IgD-negative memory B cell (primary cell): ENCODE measurements around the gene OTUD7B. TPM values are rescaled to one million over a fixed set of nuclear protein-coding genes. Genes with fewer than 3 reads are reported as not detected.

Experiments
- H3K27ac Mint-ChIP-seq, 3 donors: one replicate each; pipeline ENCODE4 v1.8.0; 2020 to 2022; ENCODE audit warnings: mild to moderate bottlenecking in 3 of 3, mixed read lengths in 3 of 3, moderate library complexity in 1 of 3
- H3K27me3 Mint-ChIP-seq: one replicate; pipeline ENCODE4 v1.8.0; 2021; ENCODE audit warnings: mixed read lengths
- H3K36me3 Mint-ChIP-seq: one replicate; pipeline ENCODE4 v1.8.0; 2020; ENCODE audit warnings: mild to moderate bottlenecking, mixed read lengths
- H3K4me1 Mint-ChIP-seq, 3 donors: one replicate each; pipeline ENCODE4 v1.8.0; 2020 to 2022; ENCODE audit warnings: mixed read lengths in 3 of 3, mild to moderate bottlenecking in 1 of 3
- H3K4me3 Mint-ChIP-seq, 4 donors: one replicate each; pipeline ENCODE4 v1.8.0; 2020 to 2022; ENCODE audit warnings: mild to moderate bottlenecking in 4 of 4, mixed read lengths in 4 of 4, moderate library complexity in 3 of 4
- H3K9me3 Mint-ChIP-seq, 3 donors: one replicate each; pipeline ENCODE4 v1.8.0; 2020 to 2021; ENCODE audit warnings: mixed read lengths in 3 of 3, mild to moderate bottlenecking in 1 of 3
- polyA plus RNA-seq: library from polyadenylated mRNA; unstranded; fragments of 300-500 nt; fragmentation: Illumina TruSeq; gene quantifications from one replicate; pipeline ENCODE4 v1.2.3, GENCODE V29; 2021

Gene OTUD7B
- polyA plus RNA-seq, 1 donor from 2014 or later = 0.53 TPM

GRCh38 chr1:149927563-149928400 lies 82.7 kb downstream of the OTUD7B start, which contains the start of gene SF3B4:
Gene SF3B4 (minus strand): TSS chr1:149927803. CDS start chr1:149927759, 44 bp downstream.
- H3K36me3 Mint-ChIP-seq = peaks cover 15% of the 10 kb centered on the region
- peak within 1 kb of the TSS; percentile 89 to 98 (median 96) for H3K4me3 Mint-ChIP-seq
- peaks cover 5% of the 10 kb centered on the region for H3K27me3 Mint-ChIP-seq
- H3K27ac Mint-ChIP-seq = peak within 1 kb of the TSS; percentile 83 to 96 (median 90)
- peaks cover 14 to 27% (median 21%) of the 10 kb centered on the region in 3 donors for H3K4me1 Mint-ChIP-seq
- H3K9me3 Mint-ChIP-seq = no peaks in the 10 kb centered on the region

GRCh38 chr1:149927056-149927562 lies 83.4 kb downstream of the OTUD7B start:
- H3K27me3 Mint-ChIP-seq = peaks cover 5% of the 10 kb centered on the region
- H3K27ac Mint-ChIP-seq = peak overlapping the region; percentile 83 to 96 (median 90)
- H3K4me1 Mint-ChIP-seq = peaks cover 14 to 27% (median 21%) of the 10 kb centered on the region in 3 donors
- peak overlapping the region; percentile 89 to 98 (median 96) for H3K4me3 Mint-ChIP-seq
- no peaks in the 10 kb centered on the region for H3K9me3 Mint-ChIP-seq
- H3K36me3 Mint-ChIP-seq = peaks cover 15% of the 10 kb centered on the region

GRCh38 chr1:149926296-149926695 lies 84.2 kb downstream of the OTUD7B start:
- H3K4me3 Mint-ChIP-seq = peak overlapping the region in 3 of 4 donors; percentile 89 to 97 (median 95)
- peaks cover 14 to 27% (median 21%) of the 10 kb centered on the region in 3 donors for H3K4me1 Mint-ChIP-seq
- peaks cover 21% of the 10 kb centered on the region for H3K36me3 Mint-ChIP-seq
- peak overlapping the region in 1 of 3 donors; percentile 79 for H3K27ac Mint-ChIP-seq
- H3K27me3 Mint-ChIP-seq = peaks cover 3% of the 10 kb centered on the region
- no peaks in the 10 kb centered on the region for H3K9me3 Mint-ChIP-seq

GRCh38 chr1:149925751-149926150 lies 84.8 kb downstream of the OTUD7B start:
- Mint-ChIP-seq H3K27me3 (peaks cover 3% of the 10 kb centered on the region), H3K4me3 (peak overlapping the region; percentile 56 to 97 (median 92)), H3K4me1 (peaks cover 14 to 27% (median 21%) of the 10 kb centered on the region in 3 donors), H3K9me3 (no peaks in the 10 kb centered on the region), H3K36me3 (peaks cover 21% of the 10 kb centered on the region), H3K27ac (peak overlapping the region in 1 of 3 donors; percentile 79)

GRCh38 chr1:149925345-149925744 lies 85.2 kb downstream of the OTUD7B start:
- H3K4me1 Mint-ChIP-seq = peaks cover 13 to 27% (median 21%) of the 10 kb centered on the region in 3 donors
- H3K27me3 Mint-ChIP-seq = no peaks in the 10 kb centered on the region
- H3K36me3 Mint-ChIP-seq = peaks cover 18% of the 10 kb centered on the region
- no peaks in the 10 kb centered on the region for H3K9me3 Mint-ChIP-seq
- H3K27ac Mint-ChIP-seq = peak overlapping the region; percentile 9 to 79 (median 60)
- H3K4me3 Mint-ChIP-seq = peak overlapping the region; percentile 17 to 95 (median 72)

- Mint-ChIP-seq H3K9me3 (no peaks in the 10 kb centered on the region), H3K4me1 (peaks cover 13 to 27% (median 21%) of the 10 kb centered on the region in 3 donors), H3K36me3 (peaks cover 18% of the 10 kb centered on the region), H3K27me3 (peaks cover 3% of the 10 kb centered on the region), H3K27ac (peak overlapping the region in 1 of 3 donors; percentile 86), H3K4me3 (peak overlapping the region in 1 of 4 donors; percentile 77)
Measured at GRCh38 chr1:149923626-149924025, 86.9 kb downstream of the OTUD7B start.

- peaks cover 0 to 2% (median 0%) of the 10 kb centered on the region in 3 donors for H3K9me3 Mint-ChIP-seq
- H3K36me3 Mint-ChIP-seq = peaks cover 7% of the 10 kb centered on the region
- peaks cover 7 to 13% (median 10%) of the 10 kb centered on the region in 3 donors for H3K4me1 Mint-ChIP-seq
- H3K27ac Mint-ChIP-seq = peak within 1 kb of the TSS in 1 of 3 donors; percentile 51
- peaks cover 26% of the 10 kb centered on the region for H3K27me3 Mint-ChIP-seq
- H3K4me3 Mint-ChIP-seq = peak within 1 kb of the TSS; percentile 44 to 91 (median 72)
Measured at GRCh38 chr1:149917571-149918144, 92.9 kb downstream of the OTUD7B start, which contains the start of gene SV2A. Gene SV2A (minus strand): TSS chr1:149917844. CDS start chr1:149913840, 4,004 bp downstream.

- Mint-ChIP-seq H3K27me3 (peaks cover 26% of the 10 kb centered on the region), H3K4me1 (peaks cover 7 to 13% (median 10%) of the 10 kb centered on the region in 3 donors), H3K4me3 (peak overlapping the region in 1 of 4 donors; percentile 84), H3K36me3 (peaks cover 5% of the 10 kb centered on the region), H3K9me3 (peaks cover 0 to 2% (median 0%) of the 10 kb centered on the region in 3 donors), H3K27ac (no peak overlapping the region)
Measured at GRCh38 chr1:149916898-149917252, 93.7 kb downstream of the OTUD7B start.

GRCh38 chr1:149916193-149916897 lies 94.2 kb downstream of the OTUD7B start:
- Mint-ChIP-seq H3K36me3 (peaks cover 1% of the 10 kb centered on the region), H3K27me3 (peaks cover 26% of the 10 kb centered on the region), H3K4me3 (peak overlapping the region in 3 of 4 donors; percentile 34 to 84 (median 46)), H3K9me3 (peaks cover 0 to 2% (median 0%) of the 10 kb centered on the region in 3 donors), H3K4me1 (peaks cover 7 to 13% (median 10%) of the 10 kb centered on the region in 3 donors), H3K27ac (peak overlapping the region in 1 of 3 donors; percentile 51)

GRCh38 chr1:149915429-149916192 lies 94.9 kb downstream of the OTUD7B start:
- H3K36me3 Mint-ChIP-seq = peaks cover 1% of the 10 kb centered on the region
- peaks cover 0 to 2% (median 0%) of the 10 kb centered on the region in 3 donors for H3K9me3 Mint-ChIP-seq
- peak overlapping the region in 1 of 3 donors; percentile 83 for H3K27ac Mint-ChIP-seq
- H3K27me3 Mint-ChIP-seq = peaks cover 29% of the 10 kb centered on the region
- peak overlapping the region in 1 of 4 donors; percentile 46 for H3K4me3 Mint-ChIP-seq
- H3K4me1 Mint-ChIP-seq = peaks cover 7 to 13% (median 10%) of the 10 kb centered on the region in 3 donors

GRCh38 chr1:149914545-149914944 lies 96.0 kb downstream of the OTUD7B start:
- no peak overlapping the region for H3K27ac Mint-ChIP-seq

GRCh38 chr1:149906570-149907075 lies 103.9 kb downstream of the OTUD7B start:
- Mint-ChIP-seq H3K27me3 (peaks cover 10% of the 10 kb centered on the region), H3K36me3 (peaks cover 5% of the 10 kb centered on the region), H3K4me3 (peak overlapping the region in 1 of 4 donors; percentile 37), H3K27ac (no peak overlapping the region), H3K4me1 (peaks cover 0 to 3% (median 2%) of the 10 kb centered on the region in 3 donors), H3K9me3 (no peaks in the 10 kb centered on the region)

More at GRCh38 chr1:149914545-149914944, 96.0 kb downstream of the OTUD7B start:
- Mint-ChIP-seq H3K4me3 (no peak overlapping the region), H3K9me3 (peaks cover 0 to 2% (median 0%) of the 10 kb centered on the region in 3 donors), H3K4me1 (peaks cover 7 to 13% (median 10%) of the 10 kb centered on the region in 3 donors), H3K27me3 (peaks cover 33% of the 10 kb centered on the region), H3K36me3 (peaks cover 1% of the 10 kb centered on the region)

GRCh38 chr1:149903836-149904491 lies 106.6 kb downstream of the OTUD7B start:
- Mint-ChIP-seq H3K36me3 (peaks cover 5% of the 10 kb centered on the region), H3K4me1 (peaks cover 0 to 16% (median 8%) of the 10 kb centered on the region in 3 donors), H3K9me3 (peaks cover 0 to 4% (median 0%) of the 10 kb centered on the region in 3 donors), H3K27ac (peak overlapping the region in 1 of 3 donors; percentile 76), H3K27me3 (peaks cover 3% of the 10 kb centered on the region), H3K4me3 (peak overlapping the region in 1 of 4 donors; percentile 28)
